IMR-90 (cell line): ENCODE data around the gene ITPR3. TPM values are rescaled to one million over a fixed set of nuclear protein-coding genes. Genes with fewer than 3 reads are reported as not detected.

Source experiments
- ATAC-seq: fragments of 200-7000 bp; cut with Tn5 transposase; 2 replicates; pipeline ENCODE4 v1.9.1; 2020; ENCODE audit warnings: low read depth, mild to moderate bottlenecking, moderate library complexity
- BruUV-seq: library from RNA; stranded (reverse); fragments of 400-500 nt; replicated peaks from 2 replicates; lab custom pipeline; 2021; lab: Mats Ljungman, UMichigan
- CTCF ChIA-PET: fragments of 300-600 bp; formaldehyde crosslinking; extraction: SDS; loops from one replicate; lab custom pipeline; 2021; ENCODE audit warnings: antibody characterized with exemption; lab: Yijun Ruan, JAX
- POLR2A ChIA-PET: fragments of 300-600 bp; sonication (Branson Sonifier 250); formaldehyde crosslinking; loops from one replicate; lab custom pipeline; 2022; ENCODE audit warnings: antibody characterized with exemption; ENCODE audit not compliant: unreplicated experiment; lab: Charles Lee
- DNase-seq: peaks from one replicate; pipeline ENCODE4 v3.0.0; 2013
- H2AFZ ChIP-seq: replicated peaks from 2 replicates; pipeline ENCODE3; 2013; ENCODE audit warnings: low read length, mild to moderate bottlenecking; ENCODE audit not compliant: poor library complexity
- H2AK5ac ChIP-seq: 2 replicates; pipeline ENCODE4 v1.6.1; 2013; ENCODE audit warnings: low read depth, low read length, inconsistent platforms
- H2AK9ac ChIP-seq: replicated peaks from 2 replicates; pipeline ENCODE3; 2013; ENCODE audit warnings: mild to moderate bottlenecking, low read depth, low read length, moderate library complexity; ENCODE audit not compliant: poor library complexity
- H2BK120ac ChIP-seq: 2 replicates; pipeline ENCODE4 v1.6.1; 2013; ENCODE audit warnings: low read depth, low read length, inconsistent platforms
- H2BK15ac ChIP-seq: 3 replicates; pipeline ENCODE4 v1.6.1; 2013; ENCODE audit warnings: low read depth, low read length, inconsistent platforms
- H2BK20ac ChIP-seq: 2 replicates; pipeline ENCODE4 v1.6.1; 2013; ENCODE audit warnings: low read depth, mild to moderate bottlenecking, inconsistent platforms, low read length, moderate library complexity
- H2BK5ac ChIP-seq: 2 replicates; pipeline ENCODE4 v1.6.1; 2013; ENCODE audit warnings: mild to moderate bottlenecking, low read depth, low read length, inconsistent platforms; ENCODE audit not compliant: poor library complexity, severe bottlenecking
- H3K14ac ChIP-seq: replicated peaks from 2 replicates; pipeline ENCODE4 v1.6.1; 2013; ENCODE audit warnings: low read depth, low read length, inconsistent platforms
- H3K18ac ChIP-seq: 2 replicates; pipeline ENCODE4 v1.6.1; 2013; ENCODE audit warnings: low read depth, low read length, control low read depth
- H3K23ac ChIP-seq: 2 replicates; pipeline ENCODE4 v1.6.1; 2013; ENCODE audit warnings: low read depth, low read length, inconsistent platforms
- H3K27ac ChIP-seq: 2 replicates; pipeline ENCODE4 v1.5.1; 2013; ENCODE audit warnings: mild to moderate bottlenecking, control low read depth, low read length; ENCODE audit not compliant: insufficient read depth
- H3K27me3 ChIP-seq: 2 replicates; pipeline ENCODE4 v1.6.1; 2013; ENCODE audit warnings: low read length; ENCODE audit not compliant: control insufficient read depth, insufficient read depth
- H3K36me3 ChIP-seq: 2 replicates; pipeline ENCODE4 v1.6.1; 2013; ENCODE audit warnings: low read length, mixed read lengths; ENCODE audit not compliant: control insufficient read depth, insufficient read depth
- H3K4ac ChIP-seq: 2 replicates; pipeline ENCODE4 v1.6.1; 2013; ENCODE audit warnings: low read depth, low read length, inconsistent platforms
- H3K4me1 ChIP-seq: 2 replicates; pipeline ENCODE4 v1.6.1; 2013; ENCODE audit warnings: low read length, mixed read lengths; ENCODE audit not compliant: control insufficient read depth, insufficient read depth
- H3K4me2 ChIP-seq: 2 replicates; pipeline ENCODE4 v1.6.1; 2013; ENCODE audit warnings: low read depth, mild to moderate bottlenecking, control low read depth, low read length, moderate library complexity
- H3K4me3 ChIP-seq: 2 replicates; pipeline ENCODE4 v1.5.1; 2013; ENCODE audit warnings: low read depth, mild to moderate bottlenecking, control low read depth, low read length, moderate library complexity; ENCODE audit not compliant: insufficient read depth
- H3K56ac ChIP-seq: 2 replicates; pipeline ENCODE4 v1.6.1; 2013; ENCODE audit warnings: low read length, inconsistent platforms; ENCODE audit not compliant: insufficient read depth; ENCODE audit errors: extremely low read depth
- H3K79me1 ChIP-seq, 2 experiments: 2 replicates each; pipeline ENCODE4 v1.6.1; 2013; ENCODE audit warnings: low read length in 2 of 2, inconsistent platforms in 1 of 2, low read depth in 1 of 2
- H3K9ac ChIP-seq: 2 replicates; pipeline ENCODE4 v1.6.1; 2013; ENCODE audit warnings: low read depth, low read length, control low read depth
- H3K9me1 ChIP-seq: 2 replicates; pipeline ENCODE4 v1.6.1; 2013; ENCODE audit warnings: low read length, inconsistent platforms; ENCODE audit not compliant: insufficient read depth
- H3K9me3 ChIP-seq: 2 replicates; pipeline ENCODE4 v1.6.1; 2013; ENCODE audit warnings: low read length; ENCODE audit not compliant: control insufficient read depth, insufficient read depth
- H4K20me1 ChIP-seq: 2 replicates; pipeline ENCODE4 v1.6.1; 2013; ENCODE audit warnings: low read length, inconsistent platforms; ENCODE audit not compliant: insufficient read depth
- H4K5ac ChIP-seq: 2 replicates; pipeline ENCODE4 v1.6.1; 2013; ENCODE audit warnings: mild to moderate bottlenecking, low read depth, low read length, control low read depth
- H4K8ac ChIP-seq, 2 experiments: 2 replicates each; pipeline ENCODE4 v1.6.1; 2013; ENCODE audit warnings: low read depth in 2 of 2, low read length in 2 of 2, control low read depth in 1 of 2, inconsistent platforms in 1 of 2
- H4K91ac ChIP-seq: 2 replicates; pipeline ENCODE4 v1.6.1; 2013; ENCODE audit warnings: low read depth, low read length, inconsistent platforms; ENCODE audit not compliant: insufficient read depth
- MAFK ChIP-seq: IDR thresholded peaks from 2 replicates; pipeline ENCODE4 v1.6.1; 2012; ENCODE audit warnings: low read depth, low read length, improper control_type of control experiment
- MXI1 ChIP-seq: IDR thresholded peaks from 2 replicates; pipeline ENCODE4 v1.6.1; 2012; ENCODE audit warnings: low read depth, mild to moderate bottlenecking, low read length, moderate library complexity, borderline replicate concordance
- WGBS, 2 experiments: methylation state at CpG; one replicate each; pipeline versions ENCODE4 v1.1.5 to v1.1.7; 2013; ENCODE audit warnings: missing lambda C conversion rate in 2 of 2; ENCODE audit not compliant: insufficient read length in 1 of 2; ENCODE audit errors: extremely low coverage in 2 of 2; 5-methylcytosine and 5-hydroxymethylcytosine counted together
- dilution Hi-C: fragments of 300-500 bp; cut with HindIII; formaldehyde crosslinking; loops from one replicate; pipeline ENCODE4 v1.14.3; 2018; ENCODE audit warnings: low sequenced_read_pairs; ENCODE audit not compliant: unreplicated experiment
- in situ Hi-C: fragments of 300-500 bp; cut with MboI; formaldehyde crosslinking; loops from 3 replicates; pipeline ENCODE4 v1.14.3; 2019; ENCODE audit warnings: low sequenced_read_pairs, inconsistent platforms, mixed read lengths
- intact Hi-C: fragments of 100-400 bp; cut with micrococcal nuclease; formaldehyde crosslinking; loops from 2 replicates; pipeline ENCODE4 v1.10.0; 2022
- polyA plus RNA-seq, 3 experiments: library from polyadenylated mRNA; depleted of rRNA; stranded (reverse); fragments of >200 nt; gene quantifications; 2 replicates each; pipeline ENCODE4 v1.2.3, GENCODE V29; 2012; ENCODE audit warnings: low replicate concordance in 1 of 3
- total RNA-seq: library from RNA; depleted of rRNA; stranded (reverse); fragments of >200 nt; gene quantifications from 2 replicates; pipeline ENCODE4 v1.2.3, GENCODE V29; 2012

ITPR3 gene
- total and polyA plus RNA-seq, 2 of the 4 experiments (the other 2 are of a cell fraction) = 1.6 to 3.7 TPM

GRCh38 chr6:33683576-33684427, 62.7 kb downstream of the ITPR3 start:
- Histone ChIP-seq H3K4me2 (no peak overlapping the region), H2BK20ac (no peak overlapping the region), H2BK120ac (no peak overlapping the region), H3K9ac (no peak overlapping the region), H3K23ac (no peak overlapping the region), H4K91ac (no peak overlapping the region), H3K36me3 (peaks cover 5% of the 10 kb centered on the region), H3K27me3 (no peaks in the 10 kb centered on the region), H2AK5ac (no peak overlapping the region), H4K5ac (no peak overlapping the region), H3K18ac (no peak overlapping the region), H3K9me3 (no peaks in the 10 kb centered on the region), H3K56ac (no peak overlapping the region), H3K9me1 (no peaks in the 10 kb centered on the region), H3K4me3 (no peak overlapping the region), H4K20me1 (no peaks in the 10 kb centered on the region), H2AK9ac (peak overlapping the region; percentile 65), H2BK15ac (no peak overlapping the region), H3K27ac (no peak overlapping the region), H4K8ac (no peak overlapping the region), H2AFZ (no peak overlapping the region), H2BK5ac (no peak overlapping the region), H3K4ac (no peak overlapping the region), H3K4me1 (no peaks in the 10 kb centered on the region), H3K79me1 (no peaks in the 10 kb centered on the region), H3K14ac (no peak overlapping the region)
- no peak for TF ChIP-seq MAFK
- TF ChIP-seq MXI1 = 0 out of 2 replicates have a peak, but pooled peaks have one; percentile 8
- in situ Hi-C loops = no loop called here
- no TSS peak for BruUV-seq
- intact Hi-C loops = no loop called here
- dilution Hi-C loops = no loop called here
- ChIA-PET POLR2A (no interaction called here), CTCF (interaction anchor here (0.9 kb wide), 1 partner anchor 94 kb away, joined by 3 read pairs; no protein-coding TSS in a partner anchor)
- DNase-seq (no peak), ATAC-seq (no peak)
- 78% methylated on average over 9 of the region's 19 CpGs; no CpG with 5 or more reads in 1 of the 2 experiments for WGBS, 2 experiments
